Measurements from ENCODE around the gene ATP8B4. TPM values are rescaled to one million over a fixed set of nuclear protein-coding genes. Genes with fewer than 3 reads are reported as not detected.

Gene ATP8B4
- total and polyA plus RNA-seq, 12 donors, result 0.39 to 5.3 (median 1.6) TPM

GRCh38 chr15:50066666-50067065 lies 52.4 kb downstream of the ATP8B4 start:
- Histone ChIP-seq H3K4me1 (peaks cover 0 to 40% (median 0%) of the 10 kb centered on the region in 9 donors), H3K9me3 (no peaks in the 10 kb centered on the region), H3K4me3 (no peak overlapping the region), H3K27me3 (no peaks in the 10 kb centered on the region), H3K36me3 (no peaks in the 10 kb centered on the region), H3K27ac (peak overlapping the region in 1 of 10 donors; percentile 32)
- ATAC-seq, result no peak
- DNase-seq, result no peak
- 64 to 76% methylated on average over 4 of the region's 4 CpGs for WGBS, 2 donors
- intact Hi-C loops (cut with DNase I), result no loop called here
- no peak for TF ChIP-seq CTCF (IDR thresholded peaks at IDR 0.05)

GRCh38 chr15:50066202-50066601 lies 52.8 kb downstream of the ATP8B4 start:
- Histone ChIP-seq H3K27me3 (no peaks in the 10 kb centered on the region), H3K36me3 (no peaks in the 10 kb centered on the region), H3K27ac (peak overlapping the region in 1 of 10 donors; percentile 32), H3K4me3 (no peak overlapping the region), H3K4me1 (peaks cover 0 to 40% (median 0%) of the 10 kb centered on the region in 9 donors), H3K9me3 (no peaks in the 10 kb centered on the region)
- 54 to 59% methylated on average over 2 of the region's 2 CpGs for WGBS, 2 donors
- intact Hi-C loops (cut with DNase I), result no loop called here
- ATAC-seq (no peak), DNase-seq (no peak)
- no peak for TF ChIP-seq CTCF (IDR thresholded peaks at IDR 0.05)

DNA sequence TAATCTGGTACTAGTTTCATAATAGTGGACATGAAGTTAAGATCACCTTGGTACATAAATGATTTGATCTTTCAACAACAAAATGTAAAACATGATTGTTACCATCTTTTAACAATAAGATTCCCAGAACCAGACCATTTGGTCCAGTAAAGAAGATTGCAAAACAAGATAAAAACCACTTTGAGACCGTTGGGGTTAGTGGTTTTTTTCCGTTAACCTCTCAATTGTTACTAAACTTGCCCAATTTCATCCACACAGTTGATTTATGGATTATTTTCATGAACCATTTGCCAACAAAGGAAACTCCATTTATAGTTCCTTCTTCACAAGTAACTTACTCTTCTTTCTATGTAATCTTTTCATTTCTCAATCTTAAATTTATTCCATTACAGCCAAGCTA lies 53.8 kb downstream of the ATP8B4 start:
- Histone ChIP-seq H3K4me3 (no peak overlapping the region), H3K27me3 (no peaks in the 10 kb centered on the region), H3K27ac (no peak overlapping the region), H3K9me3 (no peaks in the 10 kb centered on the region), H3K36me3 (no peaks in the 10 kb centered on the region), H3K4me1 (peaks cover 0 to 44% (median 0%) of the 10 kb centered on the region in 9 donors)
- TF ChIP-seq CTCF (IDR thresholded peaks at IDR 0.05), result no peak
- intact Hi-C loops (cut with DNase I), result no loop called here
- no peak for DNase-seq
- WGBS, 2 donors, result 70% methylated on average over 2 of the region's 2 CpGs
- no peak for ATAC-seq

DNA sequence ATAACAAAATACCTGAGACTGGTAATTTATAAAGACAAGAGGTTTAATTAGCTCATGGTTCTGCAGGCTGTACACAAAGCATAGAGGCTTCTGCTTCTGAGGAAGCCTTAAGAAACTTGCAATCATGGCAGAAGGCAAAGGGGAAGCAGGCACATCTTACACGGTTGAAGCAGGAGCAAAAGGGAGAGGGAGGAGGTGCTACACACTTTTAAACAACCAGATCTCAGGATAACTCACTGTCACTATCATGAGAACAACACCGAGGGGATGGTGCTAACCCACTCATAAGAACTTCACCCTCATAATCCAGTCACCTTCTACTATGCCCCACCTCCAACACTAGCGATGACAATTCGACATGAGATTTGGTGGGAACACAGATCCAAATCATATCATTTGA lies 54.4 kb downstream of the ATP8B4 start:
- no peaks in the 10 kb centered on the region for H3K36me3 ChIP-seq
- no peak overlapping the region for H3K4me3 ChIP-seq
- H3K27me3 ChIP-seq, result no peaks in the 10 kb centered on the region
- WGBS, 2 donors, result 71 to 73% methylated on average over 4 of the region's 4 CpGs
- intact Hi-C loops (cut with DNase I), result no loop called here
- TF ChIP-seq CTCF (IDR thresholded peaks at IDR 0.05), result no peak
- no peaks in the 10 kb centered on the region for H3K9me3 ChIP-seq
- H3K27ac ChIP-seq, result peak overlapping the region in 1 of 10 donors; percentile 12
- DNase-seq (no peak), ATAC-seq (no peak)
- H3K4me1 ChIP-seq, result peaks cover 0 to 50% (median 0%) of the 10 kb centered on the region in 9 donors
